ENCODE results near the gene LTBP2.

LTBP2 gene

GRCh38 chr14:74638066-74638465, 26.0 kb upstream of the LTBP2 start:
- peak in 3 of 4 experiments; percentile 21 to 65 (median 56) for DNase-seq

- no peak for DNase-seq
Measured at GRCh38 chr14:74637178-74637550, 25.1 kb upstream of the LTBP2 start.

- no peak for DNase-seq
Measured at GRCh38 chr14:74636424-74637177, 24.6 kb upstream of the LTBP2 start.

GRCh38 chr14:74635847-74636246, 23.8 kb upstream of the LTBP2 start:
- no peak for DNase-seq

GRCh38 chr14:74634964-74635363, 22.9 kb upstream of the LTBP2 start:
- no peak for DNase-seq

- no peak for DNase-seq
Measured at GRCh38 chr14:74634481-74634880, 22.4 kb upstream of the LTBP2 start.

GRCh38 chr14:74630881-74631690, 19.0 kb upstream of the LTBP2 start:
- no peak for DNase-seq

GRCh38 chr14:74628418-74628817, 16.4 kb upstream of the LTBP2 start:
- peak in 3 of 4 experiments; percentile 21 to 58 (median 49) for DNase-seq

GRCh38 chr14:74627076-74627475, 15.0 kb upstream of the LTBP2 start:
- DNase-seq: peak; percentile 53 to 74 (median 66)

- no peak for DNase-seq
Measured at GRCh38 chr14:74622257-74622656, 10.2 kb upstream of the LTBP2 start.

- DNase-seq: no peak
Measured at GRCh38 chr14:74621556-74621955, 9.5 kb upstream of the LTBP2 start.

GRCh38 chr14:74620923-74621322, 8.9 kb upstream of the LTBP2 start:
- no peak for DNase-seq

- DNase-seq: no peak
Measured at GRCh38 chr14:74620497-74620921, 8.5 kb upstream of the LTBP2 start.

- peak; percentile 33 to 61 (median 52) for DNase-seq
Measured at GRCh38 chr14:74619672-74620131, 7.7 kb upstream of the LTBP2 start.

- DNase-seq: peak; percentile 88 to 97 (median 95)
Measured at GRCh38 chr14:74618078-74618952, 6.3 kb upstream of the LTBP2 start.

GRCh38 chr14:74616996-74617700, 5.1 kb upstream of the LTBP2 start:
- no peak for DNase-seq

- peak; percentile 72 to 86 (median 82) for DNase-seq
Measured at GRCh38 chr14:74616507-74616906, 4.5 kb upstream of the LTBP2 start.

- DNase-seq: no peak
Measured at GRCh38 chr14:74615735-74616134, 3.7 kb upstream of the LTBP2 start.

GRCh38 chr14:74614508-74615495, 2.8 kb upstream of the LTBP2 start:
- peak in 1 of 4 experiments; percentile 28 for DNase-seq

- DNase-seq: peak in 1 of 4 experiments; percentile 37
Measured at GRCh38 chr14:74613211-74613914, 1.3 kb upstream of the LTBP2 start.
